GM21528 (cell line): ENCODE data around the gene SSTR4.
"Not testable (repeated sequence)": the region's sequence is repeated elsewhere in the genome, so short reads cannot be mapped to it uniquely, and the experiment has no call there.

Source experiments
- ATAC-seq: cut with Tn5 transposase; IDR thresholded peaks from one replicate; pipeline ENCODE4 v1.9.1; 2021; ENCODE audit warnings: mild to moderate bottlenecking, moderate library complexity; ENCODE audit not compliant: unreplicated experiment, low FRiP score

The SSTR4 gene

GRCh38 chr20:23017516-23017915, 17.6 kb upstream of the SSTR4 start:
- ATAC-seq: no peak

GRCh38 chr20:23018432-23018831, 16.7 kb upstream of the SSTR4 start:
- no peak for ATAC-seq

GRCh38 chr20:23018941-23019340, 16.2 kb upstream of the SSTR4 start:
- ATAC-seq: no peak

DNA sequence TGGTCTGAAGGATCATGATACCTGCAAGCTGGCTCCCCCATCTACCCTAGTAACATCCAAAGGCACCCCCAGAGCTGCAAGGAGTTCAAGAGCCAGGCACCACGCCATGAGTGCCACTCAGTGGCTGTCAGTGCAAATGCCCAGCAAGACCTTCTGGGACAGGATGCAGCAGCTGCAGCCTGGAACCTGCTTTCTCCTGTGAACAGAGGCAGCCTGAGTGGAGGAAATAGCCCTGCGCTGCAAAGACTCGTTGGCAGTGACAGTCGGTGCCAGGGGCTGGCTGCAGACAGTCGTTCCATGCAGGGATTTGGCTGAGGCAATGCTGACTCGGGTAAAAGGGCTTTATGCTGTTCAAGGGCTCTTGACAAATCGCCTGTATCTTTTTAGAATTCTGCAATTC, 15.7 kb upstream of the SSTR4 start:
- no peak for ATAC-seq

- ATAC-seq: no peak
Measured at GRCh38 chr20:23020230-23021018, 14.7 kb upstream of the SSTR4 start.

GRCh38 chr20:23021541-23021940, 13.6 kb upstream of the SSTR4 start:
- no peak for ATAC-seq

DNA sequence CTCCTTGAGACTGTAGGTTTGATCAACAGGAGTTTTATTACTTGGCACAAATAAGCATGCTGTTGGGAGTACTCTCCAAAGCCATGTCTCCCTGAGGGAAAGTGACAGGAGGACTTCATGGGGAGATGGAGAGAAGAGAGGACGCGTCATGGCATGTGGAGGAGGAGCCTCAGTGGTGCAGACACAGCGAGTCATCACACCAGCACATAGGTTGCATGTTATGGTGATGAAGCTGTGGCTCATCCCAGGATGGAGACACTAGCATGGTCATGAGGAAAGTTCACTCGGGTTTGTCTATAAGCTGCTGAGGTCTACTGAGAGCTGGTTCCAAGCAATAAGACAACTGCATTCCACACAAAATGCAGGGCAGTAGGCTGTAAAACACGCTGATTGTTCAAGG, 13.2 kb upstream of the SSTR4 start:
- ATAC-seq: no peak

DNA sequence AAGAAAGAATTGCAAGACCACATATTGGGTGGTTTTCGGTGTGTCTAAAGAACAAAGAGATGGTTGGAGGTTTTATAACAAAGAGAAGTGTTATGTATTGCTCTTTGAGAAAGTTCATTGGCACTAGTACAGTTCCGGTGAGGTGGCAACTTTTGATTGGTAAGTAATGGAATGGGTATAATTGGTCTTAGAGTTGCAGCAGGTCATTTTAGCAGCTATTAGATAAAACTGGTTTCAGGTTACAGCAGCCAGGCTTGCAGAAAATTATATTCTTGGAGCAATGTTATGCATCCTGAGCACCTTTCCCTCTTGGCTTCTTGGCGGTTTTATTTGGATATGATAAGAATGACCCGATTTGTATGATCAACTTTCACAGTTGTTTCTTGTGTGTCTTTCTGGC, 12.3 kb upstream of the SSTR4 start:
- no peak for ATAC-seq

DNA sequence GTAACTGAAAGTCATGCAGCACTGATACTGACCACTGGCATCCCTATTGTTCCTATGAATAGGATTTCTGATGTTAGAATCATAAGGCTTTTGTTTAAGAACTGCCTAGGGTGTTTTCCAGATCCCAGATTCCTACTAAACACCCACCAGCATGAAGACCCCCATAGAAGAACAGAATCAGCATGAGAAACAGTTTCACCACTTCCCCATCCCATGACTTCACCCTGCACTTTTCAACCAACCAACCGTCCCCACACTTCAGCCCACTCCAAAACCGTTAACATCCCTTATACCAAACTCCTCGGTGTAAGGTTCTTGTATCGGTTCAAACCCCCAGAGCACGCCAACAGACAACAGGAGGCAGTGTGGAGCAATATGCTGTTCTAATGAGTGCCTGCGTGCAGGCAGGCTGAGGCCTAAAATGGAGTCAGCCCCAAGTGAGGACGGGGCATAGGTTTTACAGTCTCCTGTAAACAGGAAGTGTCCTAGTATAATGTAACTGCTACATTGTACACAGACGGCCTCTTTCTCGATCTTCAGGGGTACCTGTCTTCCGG, 11.4 kb upstream of the SSTR4 start:
- ATAC-seq: no peak

GRCh38 chr20:23024701-23025100, 10.4 kb upstream of the SSTR4 start:
- ATAC-seq: no peak

DNA sequence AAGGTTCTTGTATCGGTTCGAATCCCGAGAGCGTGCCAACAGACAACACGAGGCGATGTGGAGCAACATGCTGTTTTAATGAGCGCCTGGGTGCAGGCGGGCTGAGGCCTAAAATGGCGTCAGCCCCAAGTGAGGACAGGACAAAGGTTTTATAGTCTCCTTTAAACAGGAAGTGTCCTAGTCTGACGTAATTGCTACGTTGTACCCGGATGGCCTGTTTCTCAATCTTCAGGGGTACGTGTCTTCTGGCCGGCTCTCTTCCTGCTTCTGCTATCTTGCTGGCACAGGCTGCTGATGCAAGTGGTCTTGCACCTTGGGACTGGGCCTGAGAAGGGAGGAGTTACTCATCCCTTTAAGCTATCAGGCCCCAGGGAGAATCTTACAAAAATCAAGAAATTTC, 9.6 kb upstream of the SSTR4 start:
- ATAC-seq: not testable (repeated sequence)

GRCh38 chr20:23027721-23028120, 7.4 kb upstream of the SSTR4 start:
- ATAC-seq: no peak

DNA sequence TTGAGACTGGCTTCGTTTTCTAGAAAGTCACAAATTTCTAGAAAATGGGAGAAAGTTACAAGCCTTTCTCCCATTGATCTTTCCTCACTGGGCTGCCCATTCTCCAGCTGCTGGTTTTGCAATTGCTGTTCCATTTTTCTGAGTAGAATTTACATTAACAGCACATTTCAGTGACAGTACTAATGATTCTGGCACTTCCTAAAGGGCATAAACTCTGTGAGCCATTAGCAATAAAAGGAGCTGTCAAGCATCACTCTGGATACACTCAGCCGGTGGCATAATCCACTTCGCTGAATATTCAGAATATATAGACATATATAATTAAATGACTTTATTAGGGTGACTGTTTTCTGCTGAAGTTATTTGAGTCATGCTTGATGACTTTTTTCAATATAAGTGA, 6.7 kb upstream of the SSTR4 start:
- no peak for ATAC-seq

DNA sequence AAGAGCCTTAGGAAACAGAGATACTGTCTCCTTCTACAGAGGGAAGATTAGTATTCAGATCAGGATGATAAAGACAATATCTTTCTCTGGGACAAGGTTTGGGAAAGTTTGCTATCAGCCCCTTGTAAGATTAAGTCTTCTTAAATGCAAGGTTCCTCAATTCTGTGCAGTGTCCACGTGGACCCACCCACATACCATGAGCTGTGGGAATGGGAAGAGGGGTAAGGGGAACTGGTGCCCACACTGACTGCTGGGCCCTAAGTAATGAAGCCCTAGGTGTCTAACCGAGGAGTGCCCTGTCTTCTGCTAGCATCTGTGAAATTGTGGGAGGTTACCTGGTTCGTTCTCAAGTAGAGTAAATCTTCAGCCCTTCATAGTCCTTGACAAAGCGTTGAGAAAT, 5.8 kb upstream of the SSTR4 start:
- no peak for ATAC-seq

DNA sequence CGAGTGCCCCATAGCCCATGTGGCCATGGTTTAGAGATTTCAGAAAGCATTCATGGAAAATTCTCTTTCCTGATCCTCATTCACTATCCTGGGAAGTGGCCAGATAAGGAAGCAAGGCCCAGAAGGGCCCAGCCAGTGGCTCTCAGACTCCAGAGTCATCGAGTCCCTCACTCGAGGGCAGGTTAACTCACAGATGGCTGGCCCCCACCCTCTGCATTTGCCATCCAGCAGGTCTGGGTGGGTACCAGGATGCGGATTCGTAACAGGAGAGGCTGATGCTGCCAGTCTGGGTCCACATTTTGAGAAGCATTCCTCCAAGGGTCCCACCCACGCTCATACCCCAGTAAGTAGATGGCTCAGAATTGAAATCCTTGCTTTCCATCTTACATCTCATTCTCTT, 3.8 kb upstream of the SSTR4 start:
- no peak for ATAC-seq

- no peak for ATAC-seq
Measured at GRCh38 chr20:23032056-23032749, 2.9 kb upstream of the SSTR4 start.

GRCh38 chr20:23032750-23033078, 2.4 kb upstream of the SSTR4 start:
- ATAC-seq: no peak

GRCh38 chr20:23033918-23034317, 1.2 kb upstream of the SSTR4 start:
- no peak for ATAC-seq

GRCh38 chr20:23035731-23036130, 619 bp downstream of the SSTR4 start:
- ATAC-seq: no peak

GRCh38 chr20:23036371-23036770, 1.3 kb downstream of the SSTR4 start:
- ATAC-seq: no peak

GRCh38 chr20:23037017-23037481, 1.9 kb downstream of the SSTR4 start:
- no peak for ATAC-seq
